ENCODE data around the gene PCBP1. TPM values are rescaled to one million over a fixed set of nuclear protein-coding genes. Genes with fewer than 3 reads are reported as not detected.
A peak's percentile ranks its signal among the peaks of the same experiment; 100 is the strongest.

Gene PCBP1
- total and polyA plus RNA-seq, 9 of the 15 experiments (the other 6 are each of a cell fraction or from before 2014, with no cell fraction given): 19.2 to 407 (median 78.1) TPM

DNA sequence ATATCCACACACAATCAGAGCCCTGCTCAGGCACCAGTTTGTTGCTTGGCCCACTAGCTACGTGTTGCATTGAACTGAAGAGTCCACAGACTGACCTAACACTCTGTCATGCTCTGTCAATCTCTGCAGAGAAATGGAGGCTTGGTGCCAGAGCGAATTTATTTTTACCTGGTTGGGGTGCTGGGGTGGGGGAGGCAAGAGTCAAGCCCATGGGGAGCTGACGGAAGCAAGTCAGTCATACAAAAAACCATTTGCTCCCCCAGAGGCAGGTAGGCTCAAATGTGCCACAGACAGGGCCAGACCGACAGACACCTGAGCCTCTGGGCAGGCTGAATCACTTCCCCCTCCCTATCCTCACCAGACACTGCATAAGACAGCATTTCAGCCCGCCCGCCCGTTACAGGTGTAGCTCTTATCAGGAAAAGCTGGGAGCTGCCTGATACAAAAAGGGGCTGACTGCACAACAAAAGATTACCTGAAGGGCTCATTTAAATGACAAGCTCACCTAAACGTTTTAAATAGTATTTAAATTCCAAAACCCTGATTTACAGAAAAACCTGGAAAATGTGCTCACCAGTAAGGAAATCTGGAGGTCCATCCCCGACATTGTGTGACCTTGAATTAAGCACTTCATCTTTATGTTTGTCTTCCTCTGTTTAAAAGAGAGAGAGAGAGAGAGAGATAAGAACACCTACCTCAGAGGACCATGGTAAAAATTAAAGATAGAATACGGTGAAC, 2.1 kb upstream of the PCBP1 start (continued):
- TF ChIP-seq, protein P1, sequence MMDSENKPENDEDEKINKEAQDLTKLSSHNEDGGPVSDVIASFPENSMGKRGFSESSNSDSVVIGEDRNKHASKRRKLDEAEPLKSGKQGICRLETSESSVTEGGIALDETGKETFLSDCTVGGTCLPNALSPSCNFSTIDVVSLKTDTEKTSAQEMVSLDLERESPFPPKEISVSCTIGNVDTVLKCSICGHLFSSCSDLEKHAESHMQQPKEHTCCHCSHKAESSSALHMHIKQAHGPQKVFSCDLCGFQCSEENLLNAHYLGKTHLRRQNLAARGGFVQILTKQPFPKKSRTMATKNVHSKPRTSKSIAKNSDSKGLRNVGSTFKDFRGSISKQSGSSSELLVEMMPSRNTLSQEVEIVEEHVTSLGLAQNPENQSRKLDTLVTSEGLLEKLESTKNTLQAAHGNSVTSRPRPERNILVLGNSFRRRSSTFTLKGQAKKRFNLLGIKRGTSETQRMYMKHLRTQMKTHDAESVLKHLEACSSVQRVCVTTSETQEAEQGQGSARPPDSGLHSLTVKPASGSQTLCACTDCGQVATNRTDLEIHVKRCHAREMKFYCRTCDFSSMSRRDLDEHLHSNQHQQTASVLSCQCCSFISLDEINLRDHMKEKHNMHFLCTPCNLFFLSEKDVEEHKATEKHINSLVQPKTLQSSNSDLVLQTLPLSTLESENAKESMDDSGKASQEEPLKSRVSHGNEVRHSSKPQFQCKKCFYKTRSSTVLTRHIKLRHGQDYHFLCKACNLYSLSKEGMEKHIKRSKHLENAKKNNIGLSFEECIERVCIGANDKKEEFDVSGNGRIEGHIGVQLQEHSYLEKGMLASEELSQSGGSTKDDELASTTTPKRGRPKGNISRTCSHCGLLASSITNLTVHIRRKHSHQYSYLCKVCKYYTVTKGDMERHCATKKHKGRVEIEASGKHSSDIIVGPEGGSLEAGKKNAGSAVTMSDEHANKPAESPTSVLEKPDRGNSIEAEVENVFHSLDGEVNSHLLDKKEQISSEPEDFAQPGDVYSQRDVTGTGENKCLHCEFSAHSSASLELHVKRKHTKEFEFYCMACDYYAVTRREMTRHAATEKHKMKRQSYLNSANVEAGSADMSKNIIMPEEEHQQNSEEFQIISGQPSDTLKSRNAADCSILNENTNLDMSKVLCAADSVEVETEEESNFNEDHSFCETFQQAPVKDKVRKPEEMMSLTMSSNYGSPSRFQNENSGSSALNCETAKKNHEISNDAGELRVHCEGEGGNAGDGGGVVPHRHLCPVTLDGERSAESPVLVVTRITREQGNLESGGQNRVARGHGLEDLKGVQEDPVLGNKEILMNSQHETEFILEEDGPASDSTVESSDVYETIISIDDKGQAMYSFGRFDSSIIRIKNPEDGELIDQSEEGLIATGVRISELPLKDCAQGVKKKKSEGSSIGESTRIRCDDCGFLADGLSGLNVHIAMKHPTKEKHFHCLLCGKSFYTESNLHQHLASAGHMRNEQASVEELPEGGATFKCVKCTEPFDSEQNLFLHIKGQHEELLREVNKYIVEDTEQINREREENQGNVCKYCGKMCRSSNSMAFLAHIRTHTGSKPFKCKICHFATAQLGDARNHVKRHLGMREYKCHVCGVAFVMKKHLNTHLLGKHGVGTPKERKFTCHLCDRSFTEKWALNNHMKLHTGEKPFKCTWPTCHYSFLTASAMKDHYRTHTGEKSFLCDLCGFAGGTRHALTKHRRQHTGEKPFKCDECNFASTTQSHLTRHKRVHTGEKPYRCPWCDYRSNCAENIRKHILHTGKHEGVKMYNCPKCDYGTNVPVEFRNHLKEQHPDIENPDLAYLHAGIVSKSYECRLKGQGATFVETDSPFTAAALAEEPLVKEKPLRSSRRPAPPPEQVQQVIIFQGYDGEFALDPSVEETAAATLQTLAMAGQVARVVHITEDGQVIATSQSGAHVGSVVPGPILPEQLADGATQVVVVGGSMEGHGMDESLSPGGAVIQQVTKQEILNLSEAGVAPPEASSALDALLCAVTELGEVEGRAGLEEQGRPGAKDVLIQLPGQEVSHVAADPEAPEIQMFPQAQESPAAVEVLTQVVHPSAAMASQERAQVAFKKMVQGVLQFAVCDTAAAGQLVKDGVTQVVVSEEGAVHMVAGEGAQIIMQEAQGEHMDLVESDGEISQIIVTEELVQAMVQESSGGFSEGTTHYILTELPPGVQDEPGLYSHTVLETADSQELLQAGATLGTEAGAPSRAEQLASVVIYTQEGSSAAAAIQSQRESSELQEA (IDR thresholded peaks at IDR 0.05; ENCODE audit: low read depth): no peak
- peak; percentile 67; the same call in 1 of the 2 replicates for TF ChIP-seq PML (IDR thresholded peaks at IDR 0.05; ENCODE audit: low read length)
- no peak for TF ChIP-seq RUNX1 (IDR thresholded peaks at IDR 0.05; ENCODE audit: low read depth)
- no peak for TF ChIP-seq ZNF217 (CRISPR knock-in tag; IDR thresholded peaks at IDR 0.05)
- TF ChIP-seq SNIP1 (IDR thresholded peaks at IDR 0.05; ENCODE audit: low read depth): no peak
- no peak for TF ChIP-seq EGR1 (conservative IDR thresholded peaks at IDR 0.05)
- TF ChIP-seq, protein P2, sequence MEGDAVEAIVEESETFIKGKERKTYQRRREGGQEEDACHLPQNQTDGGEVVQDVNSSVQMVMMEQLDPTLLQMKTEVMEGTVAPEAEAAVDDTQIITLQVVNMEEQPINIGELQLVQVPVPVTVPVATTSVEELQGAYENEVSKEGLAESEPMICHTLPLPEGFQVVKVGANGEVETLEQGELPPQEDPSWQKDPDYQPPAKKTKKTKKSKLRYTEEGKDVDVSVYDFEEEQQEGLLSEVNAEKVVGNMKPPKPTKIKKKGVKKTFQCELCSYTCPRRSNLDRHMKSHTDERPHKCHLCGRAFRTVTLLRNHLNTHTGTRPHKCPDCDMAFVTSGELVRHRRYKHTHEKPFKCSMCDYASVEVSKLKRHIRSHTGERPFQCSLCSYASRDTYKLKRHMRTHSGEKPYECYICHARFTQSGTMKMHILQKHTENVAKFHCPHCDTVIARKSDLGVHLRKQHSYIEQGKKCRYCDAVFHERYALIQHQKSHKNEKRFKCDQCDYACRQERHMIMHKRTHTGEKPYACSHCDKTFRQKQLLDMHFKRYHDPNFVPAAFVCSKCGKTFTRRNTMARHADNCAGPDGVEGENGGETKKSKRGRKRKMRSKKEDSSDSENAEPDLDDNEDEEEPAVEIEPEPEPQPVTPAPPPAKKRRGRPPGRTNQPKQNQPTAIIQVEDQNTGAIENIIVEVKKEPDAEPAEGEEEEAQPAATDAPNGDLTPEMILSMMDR (IDR thresholded peaks at IDR 0.05 in 2 of 3, conservative IDR thresholded peaks at IDR 0.05 in 1 of 3; ENCODE audit: insufficient read depth in 2 of 3, low read depth in 1 of 3, low read length in 3 of 3): no peak
- TF ChIP-seq KDM1A (IDR thresholded peaks at IDR 0.05): peak; percentile 65 to 70
- TF ChIP-seq BCL6 (CRISPR knock-in tag; IDR thresholded peaks at IDR 0.05): no peak
- TF ChIP-seq ARID2 (IDR thresholded peaks at IDR 0.05): no peak
- TF ChIP-seq, protein P3, sequence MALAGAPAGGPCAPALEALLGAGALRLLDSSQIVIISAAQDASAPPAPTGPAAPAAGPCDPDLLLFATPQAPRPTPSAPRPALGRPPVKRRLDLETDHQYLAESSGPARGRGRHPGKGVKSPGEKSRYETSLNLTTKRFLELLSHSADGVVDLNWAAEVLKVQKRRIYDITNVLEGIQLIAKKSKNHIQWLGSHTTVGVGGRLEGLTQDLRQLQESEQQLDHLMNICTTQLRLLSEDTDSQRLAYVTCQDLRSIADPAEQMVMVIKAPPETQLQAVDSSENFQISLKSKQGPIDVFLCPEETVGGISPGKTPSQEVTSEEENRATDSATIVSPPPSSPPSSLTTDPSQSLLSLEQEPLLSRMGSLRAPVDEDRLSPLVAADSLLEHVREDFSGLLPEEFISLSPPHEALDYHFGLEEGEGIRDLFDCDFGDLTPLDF (CRISPR knock-in tag; IDR thresholded peaks at IDR 0.05): no peak
- no peak for TF ChIP-seq SLC30A9 (CRISPR knock-in tag; IDR thresholded peaks at IDR 0.05)
- no peak for TF ChIP-seq MYNN (IDR thresholded peaks at IDR 0.05)
- TF ChIP-seq MYNN (CRISPR knock-in tag; IDR thresholded peaks at IDR 0.05): no peak
- TF ChIP-seq, protein P4, sequence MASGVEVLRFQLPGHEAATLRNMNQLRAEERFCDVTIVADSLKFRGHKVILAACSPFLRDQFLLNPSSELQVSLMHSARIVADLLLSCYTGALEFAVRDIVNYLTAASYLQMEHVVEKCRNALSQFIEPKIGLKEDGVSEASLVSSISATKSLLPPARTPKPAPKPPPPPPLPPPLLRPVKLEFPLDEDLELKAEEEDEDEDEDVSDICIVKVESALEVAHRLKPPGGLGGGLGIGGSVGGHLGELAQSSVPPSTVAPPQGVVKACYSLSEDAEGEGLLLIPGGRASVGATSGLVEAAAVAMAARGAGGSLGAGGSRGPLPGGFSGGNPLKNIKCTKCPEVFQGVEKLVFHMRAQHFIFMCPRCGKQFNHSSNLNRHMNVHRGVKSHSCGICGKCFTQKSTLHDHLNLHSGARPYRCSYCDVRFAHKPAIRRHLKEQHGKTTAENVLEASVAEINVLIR (CRISPR knock-in tag; IDR thresholded peaks at IDR 0.05): no peak

All from K562 (cell line).